ENCODE data around the gene ZC2HC1B.

DNA sequence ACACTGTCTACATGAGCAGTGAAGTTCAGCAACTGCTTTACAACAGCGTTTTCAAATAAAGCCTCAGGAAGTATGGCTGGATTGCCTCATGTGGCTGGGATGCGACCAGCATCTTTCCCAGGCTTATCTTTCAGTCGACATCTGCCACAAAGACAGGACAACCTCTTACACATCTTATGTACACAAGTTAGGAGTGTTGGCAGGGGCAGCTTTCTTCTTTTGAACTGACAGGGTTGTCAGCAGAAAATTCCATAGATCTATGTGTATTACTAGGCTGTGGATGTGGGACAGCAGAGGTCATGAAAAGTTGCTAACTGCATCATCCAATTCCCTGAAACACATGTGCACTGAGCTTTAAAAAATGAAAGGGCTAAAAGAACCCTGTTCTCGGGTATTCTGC, 95.7 kb downstream of the ZC2HC1B start:
- TF ChIP-seq, protein P1, sequence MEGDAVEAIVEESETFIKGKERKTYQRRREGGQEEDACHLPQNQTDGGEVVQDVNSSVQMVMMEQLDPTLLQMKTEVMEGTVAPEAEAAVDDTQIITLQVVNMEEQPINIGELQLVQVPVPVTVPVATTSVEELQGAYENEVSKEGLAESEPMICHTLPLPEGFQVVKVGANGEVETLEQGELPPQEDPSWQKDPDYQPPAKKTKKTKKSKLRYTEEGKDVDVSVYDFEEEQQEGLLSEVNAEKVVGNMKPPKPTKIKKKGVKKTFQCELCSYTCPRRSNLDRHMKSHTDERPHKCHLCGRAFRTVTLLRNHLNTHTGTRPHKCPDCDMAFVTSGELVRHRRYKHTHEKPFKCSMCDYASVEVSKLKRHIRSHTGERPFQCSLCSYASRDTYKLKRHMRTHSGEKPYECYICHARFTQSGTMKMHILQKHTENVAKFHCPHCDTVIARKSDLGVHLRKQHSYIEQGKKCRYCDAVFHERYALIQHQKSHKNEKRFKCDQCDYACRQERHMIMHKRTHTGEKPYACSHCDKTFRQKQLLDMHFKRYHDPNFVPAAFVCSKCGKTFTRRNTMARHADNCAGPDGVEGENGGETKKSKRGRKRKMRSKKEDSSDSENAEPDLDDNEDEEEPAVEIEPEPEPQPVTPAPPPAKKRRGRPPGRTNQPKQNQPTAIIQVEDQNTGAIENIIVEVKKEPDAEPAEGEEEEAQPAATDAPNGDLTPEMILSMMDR (IDR thresholded peaks at IDR 0.05), result no peak
- no peak for TF ChIP-seq POLR2A (IDR thresholded peaks at IDR 0.05)
